Activated CD4-positive, alpha-beta memory T cell treated with anti-CD3 and anti-CD28 coated beads, Interleukin-2, amount 10 ng/mL, durations not matched to agents 7 days and 5 days (primary cell): ENCODE measurements around the gene CYTH4. TPM values are rescaled to one million over a fixed set of nuclear protein-coding genes. Genes with fewer than 3 reads are reported as not detected.

Experiments used
- CTCF ChIA-PET: fragments of 350-600 bp; sonication (Branson Sonifier 250); formaldehyde crosslinking; loops from one replicate; lab custom pipeline; 2021; ENCODE audit warnings: antibody characterized with exemption, inconsistent platforms; lab: Charles Lee
- POLR2A ChIA-PET: fragments of 350-600 bp; sonication (Branson Sonifier 250); formaldehyde crosslinking; loops from one replicate; lab custom pipeline; 2021; ENCODE audit warnings: antibody characterized with exemption; lab: Charles Lee
- DNase-seq: peaks from one replicate; pipeline ENCODE4 v3.0.0-alpha.2; 2020
- H3K27ac Mint-ChIP-seq: one replicate; pipeline ENCODE4 v1.8.0; 2021; ENCODE audit warnings: mild to moderate bottlenecking, mixed read lengths
- H3K27me3 Mint-ChIP-seq: one replicate; pipeline ENCODE4 v1.8.0; 2021; ENCODE audit warnings: mixed read lengths
- H3K36me3 Mint-ChIP-seq: one replicate; pipeline ENCODE4 v1.8.0; 2021; ENCODE audit warnings: low read depth, mixed read lengths
- H3K4me1 Mint-ChIP-seq: one replicate; pipeline ENCODE4 v1.8.0; 2021; ENCODE audit warnings: mixed read lengths
- H3K4me3 Mint-ChIP-seq: one replicate; pipeline ENCODE4 v1.8.0; 2021; ENCODE audit warnings: mild to moderate bottlenecking, mixed read lengths
- H3K9me3 Mint-ChIP-seq: one replicate; pipeline ENCODE4 v1.8.0; 2021; ENCODE audit warnings: mixed read lengths
- total RNA-seq, 2 experiments: library from RNA; stranded (reverse); gene quantifications; one replicate each; pipeline ENCODE4 v1.2.3, GENCODE V29; 2021

CYTH4 gene
- total RNA-seq, 2 experiments from 2014 or later: 114 to 126 TPM

GRCh38 chr22:37330200-37331033 is 48.1 kb downstream of the CYTH4 start:
- H3K36me3 Mint-ChIP-seq: no peaks in the 10 kb centered on the region
- no peaks in the 10 kb centered on the region for H3K9me3 Mint-ChIP-seq
- peaks cover 66% of the 10 kb centered on the region for H3K27me3 Mint-ChIP-seq
- no peak overlapping the region for H3K27ac Mint-ChIP-seq
- ChIA-PET POLR2A (no interaction called here), CTCF (interaction anchor here (0.8 to 1.2 kb wide), 3 partner anchors 14 to 236 kb away, joined by 3 read pairs; no protein-coding TSS in a partner anchor)
- H3K4me1 Mint-ChIP-seq: peaks cover 9% of the 10 kb centered on the region
- H3K4me3 Mint-ChIP-seq: no peak overlapping the region
- peak; percentile 59 for DNase-seq

- peaks cover 9% of the 10 kb centered on the region for H3K4me1 Mint-ChIP-seq
- ChIA-PET POLR2A (interaction anchor here (0.9 kb wide), 1 partner anchor 9 kb away, joined by 3 read pairs; no protein-coding TSS in a partner anchor), CTCF (interaction anchor here (0.9 to 1.2 kb wide), 3 partner anchors 15 to 533 kb away, joined by 3 read pairs; no protein-coding TSS in a partner anchor)
Observed at GRCh38 chr22:37331034-37331428, 48.7 kb downstream of the CYTH4 start.

GRCh38 chr22:37331856-37332536 is 49.7 kb downstream of the CYTH4 start:
- Mint-ChIP-seq H3K27ac (no peak overlapping the region), H3K36me3 (no peaks in the 10 kb centered on the region), H3K27me3 (peaks cover 71% of the 10 kb centered on the region), H3K4me3 (no peak overlapping the region), H3K4me1 (peaks cover 9% of the 10 kb centered on the region), H3K9me3 (no peaks in the 10 kb centered on the region)
- CTCF ChIA-PET: interaction anchor here (0.9 to 1.2 kb wide), 4 partner anchors 16 to 532 kb away, joined by 3 read pairs; no protein-coding TSS in a partner anchor
- POLR2A ChIA-PET: interaction anchor here (0.9 kb wide), 1 partner anchor 8 kb away, joined by 3 read pairs; no protein-coding TSS in a partner anchor
- DNase-seq: no peak

More at GRCh38 chr22:37331034-37331428, 48.7 kb downstream of the CYTH4 start:
- Mint-ChIP-seq H3K9me3 (no peaks in the 10 kb centered on the region), H3K27ac (no peak overlapping the region), H3K36me3 (no peaks in the 10 kb centered on the region), H3K27me3 (peaks cover 70% of the 10 kb centered on the region), H3K4me3 (no peak overlapping the region)
- DNase-seq: no peak

GRCh38 chr22:37333724-37334460 is 51.6 kb downstream of the CYTH4 start:
- Mint-ChIP-seq H3K27me3 (peaks cover 67% of the 10 kb centered on the region), H3K4me1 (peaks cover 9% of the 10 kb centered on the region), H3K36me3 (no peaks in the 10 kb centered on the region), H3K4me3 (no peak overlapping the region), H3K9me3 (no peaks in the 10 kb centered on the region), H3K27ac (no peak overlapping the region)
- ChIA-PET POLR2A (no interaction called here), CTCF (interaction anchor here (0.9 to 1.5 kb wide), 3 partner anchors 123 to 234 kb away, joined by 3 read pairs; no protein-coding TSS in a partner anchor)
- DNase-seq: no peak

GRCh38 chr22:37334461-37334858 is 52.2 kb downstream of the CYTH4 start:
- Mint-ChIP-seq H3K36me3 (no peaks in the 10 kb centered on the region), H3K27me3 (peaks cover 63% of the 10 kb centered on the region)
- POLR2A ChIA-PET: no interaction called here

GRCh38 chr22:37334859-37335805 is 52.8 kb downstream of the CYTH4 start:
- H3K27ac Mint-ChIP-seq: no peak overlapping the region
- no peaks in the 10 kb centered on the region for H3K36me3 Mint-ChIP-seq
- ChIA-PET CTCF (interaction anchor here (0.9 to 1.5 kb wide), 3 partner anchors 95 to 232 kb away, joined by 3 read pairs; no protein-coding TSS in a partner anchor), POLR2A (no interaction called here)
- H3K27me3 Mint-ChIP-seq: peaks cover 58% of the 10 kb centered on the region
- no peak overlapping the region for H3K4me3 Mint-ChIP-seq
- DNase-seq: no peak
- peaks cover 9% of the 10 kb centered on the region for H3K4me1 Mint-ChIP-seq
- H3K9me3 Mint-ChIP-seq: no peaks in the 10 kb centered on the region

More at GRCh38 chr22:37334461-37334858, 52.2 kb downstream of the CYTH4 start:
- H3K4me3 Mint-ChIP-seq: no peak overlapping the region
- no peak overlapping the region for H3K27ac Mint-ChIP-seq
- DNase-seq: no peak
- CTCF ChIA-PET: interaction anchor here (0.9 to 1.5 kb wide), 3 partner anchors 122 to 233 kb away, joined by 3 read pairs; no protein-coding TSS in a partner anchor
- H3K9me3 Mint-ChIP-seq: no peaks in the 10 kb centered on the region
- peaks cover 9% of the 10 kb centered on the region for H3K4me1 Mint-ChIP-seq

- peaks cover 56% of the 10 kb centered on the region for H3K27me3 Mint-ChIP-seq
Observed at GRCh38 chr22:37335806-37336199, 53.5 kb downstream of the CYTH4 start.

GRCh38 chr22:37336579-37336978 is 54.3 kb downstream of the CYTH4 start:
- H3K27ac Mint-ChIP-seq: no peak overlapping the region
- CTCF ChIA-PET: interaction anchor here (1.2 kb wide), 1 partner anchor 94 kb away, joined by 3 read pairs; no protein-coding TSS in a partner anchor
- DNase-seq: no peak
- peaks cover 6% of the 10 kb centered on the region for H3K4me1 Mint-ChIP-seq
- POLR2A ChIA-PET: no interaction called here
- H3K4me3 Mint-ChIP-seq: no peak overlapping the region
- H3K27me3 Mint-ChIP-seq: peaks cover 53% of the 10 kb centered on the region
- H3K36me3 Mint-ChIP-seq: no peaks in the 10 kb centered on the region
- H3K9me3 Mint-ChIP-seq: no peaks in the 10 kb centered on the region

More at GRCh38 chr22:37335806-37336199, 53.5 kb downstream of the CYTH4 start:
- peaks cover 9% of the 10 kb centered on the region for H3K4me1 Mint-ChIP-seq
- no peaks in the 10 kb centered on the region for H3K9me3 Mint-ChIP-seq
- CTCF ChIA-PET: interaction anchor here (1.2 kb wide), 1 partner anchor 94 kb away, joined by 3 read pairs; no protein-coding TSS in a partner anchor
- no peaks in the 10 kb centered on the region for H3K36me3 Mint-ChIP-seq
- no peak overlapping the region for H3K4me3 Mint-ChIP-seq
- H3K27ac Mint-ChIP-seq: no peak overlapping the region
- POLR2A ChIA-PET: no interaction called here
- no peak for DNase-seq

GRCh38 chr22:37337204-37337943 is 55.1 kb downstream of the CYTH4 start:
- H3K4me3 Mint-ChIP-seq: no peak overlapping the region
- ChIA-PET CTCF (no interaction called here), POLR2A (no interaction called here)
- peaks cover 50% of the 10 kb centered on the region for H3K27me3 Mint-ChIP-seq
- peaks cover 4% of the 10 kb centered on the region for H3K4me1 Mint-ChIP-seq
- H3K9me3 Mint-ChIP-seq: no peaks in the 10 kb centered on the region
- no peak for DNase-seq
- H3K36me3 Mint-ChIP-seq: no peaks in the 10 kb centered on the region
- no peak overlapping the region for H3K27ac Mint-ChIP-seq

- CTCF ChIA-PET: no interaction called here
- H3K4me3 Mint-ChIP-seq: no peak overlapping the region
- DNase-seq: no peak
- no peaks in the 10 kb centered on the region for H3K9me3 Mint-ChIP-seq
- no peaks in the 10 kb centered on the region for H3K36me3 Mint-ChIP-seq
- POLR2A ChIA-PET: no interaction called here
- peaks cover 4% of the 10 kb centered on the region for H3K4me1 Mint-ChIP-seq
- peaks cover 42% of the 10 kb centered on the region for H3K27me3 Mint-ChIP-seq
- H3K27ac Mint-ChIP-seq: no peak overlapping the region
Observed at GRCh38 chr22:37338539-37339246, 56.4 kb downstream of the CYTH4 start.
